Omental fat pad (tissue), 4 donors: ENCODE data around the gene GPN2. TPM values are rescaled to one million over a fixed set of nuclear protein-coding genes. Genes with fewer than 3 reads are reported as not detected.

Source experiments
- ATAC-seq: fragments of 150-250 bp; one replicate; pipeline ENCODE4 v1.9.1; 2016; ENCODE audit warnings: mild to moderate bottlenecking, moderate library complexity; ENCODE audit not compliant: low FRiP score
- DNase-seq: peaks from one replicate; pipeline ENCODE4 v3.0.0-alpha.2; 2019; ENCODE audit warnings: low spot score
- total RNA-seq, 4 donors: library from RNA; depleted of rRNA; stranded (reverse); fragments of >200 nt; gene quantifications; one replicate each; pipeline ENCODE4 v1.1.0, GENCODE V29; 2016
- TF ChIP-seq, protein P1 (sequence below), 3 donors: fragments of 450-650 bp; IDR thresholded peaks; one replicate each; pipeline ENCODE4 v1.5.1; 2016 to 2017; ENCODE audit warnings: antibody characterized with exemption in 3 of 3, mild to moderate bottlenecking in 3 of 3, moderate library complexity in 2 of 3

GPN2 gene
- total RNA-seq, 4 donors from 2014 or later: 9.4 to 18.0 (median 11.0) TPM

- TF ChIP-seq, protein P1, sequence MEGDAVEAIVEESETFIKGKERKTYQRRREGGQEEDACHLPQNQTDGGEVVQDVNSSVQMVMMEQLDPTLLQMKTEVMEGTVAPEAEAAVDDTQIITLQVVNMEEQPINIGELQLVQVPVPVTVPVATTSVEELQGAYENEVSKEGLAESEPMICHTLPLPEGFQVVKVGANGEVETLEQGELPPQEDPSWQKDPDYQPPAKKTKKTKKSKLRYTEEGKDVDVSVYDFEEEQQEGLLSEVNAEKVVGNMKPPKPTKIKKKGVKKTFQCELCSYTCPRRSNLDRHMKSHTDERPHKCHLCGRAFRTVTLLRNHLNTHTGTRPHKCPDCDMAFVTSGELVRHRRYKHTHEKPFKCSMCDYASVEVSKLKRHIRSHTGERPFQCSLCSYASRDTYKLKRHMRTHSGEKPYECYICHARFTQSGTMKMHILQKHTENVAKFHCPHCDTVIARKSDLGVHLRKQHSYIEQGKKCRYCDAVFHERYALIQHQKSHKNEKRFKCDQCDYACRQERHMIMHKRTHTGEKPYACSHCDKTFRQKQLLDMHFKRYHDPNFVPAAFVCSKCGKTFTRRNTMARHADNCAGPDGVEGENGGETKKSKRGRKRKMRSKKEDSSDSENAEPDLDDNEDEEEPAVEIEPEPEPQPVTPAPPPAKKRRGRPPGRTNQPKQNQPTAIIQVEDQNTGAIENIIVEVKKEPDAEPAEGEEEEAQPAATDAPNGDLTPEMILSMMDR (IDR thresholded peaks at IDR 0.05): no peak
- DNase-seq (no peak), ATAC-seq (no peak)
Measured at GRCh38 chr1:26857473-26858060, 32.5 kb downstream of the GPN2 start.

- TF ChIP-seq, protein P1 (IDR thresholded peaks at IDR 0.05): no peak
- no peak for ATAC-seq
- DNase-seq: no peak
Measured at GRCh38 chr1:26856604-26857469, 33.2 kb downstream of the GPN2 start.

DNA sequence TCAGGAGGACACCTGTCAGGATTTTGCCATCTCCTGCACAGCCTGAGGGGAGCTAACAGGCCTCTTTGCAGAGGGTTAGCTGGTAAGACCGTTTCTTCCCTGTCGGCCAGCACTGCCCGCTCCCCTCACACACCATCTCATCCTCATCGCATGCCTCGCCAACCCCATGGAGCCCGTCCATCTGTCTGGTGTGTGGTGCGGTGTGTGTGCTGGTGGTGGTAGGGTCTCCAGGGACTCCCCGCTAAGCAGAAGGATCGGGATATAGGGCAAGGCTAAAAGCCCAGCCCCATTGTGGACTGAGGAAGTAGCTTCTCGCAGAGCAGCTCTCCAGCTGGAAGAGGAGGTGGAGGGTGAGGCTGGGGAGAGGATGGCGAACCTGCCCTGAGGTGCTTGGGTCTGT is 33.9 kb downstream of the GPN2 start:
- TF ChIP-seq, protein P1 (IDR thresholded peaks at IDR 0.05): no peak
- ATAC-seq (no peak), DNase-seq (no peak)

- DNase-seq (no peak), ATAC-seq (no peak)
- TF ChIP-seq, protein P1 (IDR thresholded peaks at IDR 0.05): no peak
Measured at GRCh38 chr1:26855636-26856035, 34.4 kb downstream of the GPN2 start.

- DNase-seq: no peak
- ATAC-seq: no peak
- TF ChIP-seq, protein P1 (IDR thresholded peaks at IDR 0.05): no peak
Measured at GRCh38 chr1:26854906-26855305, 35.2 kb downstream of the GPN2 start.

GRCh38 chr1:26853600-26853999 is 36.5 kb downstream of the GPN2 start:
- ATAC-seq (no peak), DNase-seq (no peak)
- TF ChIP-seq, protein P1 (IDR thresholded peaks at IDR 0.05): no peak
